CD4-positive, alpha-beta memory T cell (primary cell): ENCODE results near the gene SCYGR3. TPM values are rescaled to one million over a fixed set of nuclear protein-coding genes. Genes with fewer than 3 reads are reported as not detected.

Source experiments
- CTCF ChIA-PET: fragments of 350-600 bp; sonication (Branson Sonifier 250); formaldehyde crosslinking; loops from one replicate; lab custom pipeline; 2021; ENCODE audit warnings: inconsistent platforms; ENCODE audit not compliant: partially characterized antibody; lab: Charles Lee
- POLR2A ChIA-PET: fragments of 350-600 bp; sonication (Branson Sonifier 250); formaldehyde crosslinking; loops from one replicate; lab custom pipeline; 2021; ENCODE audit not compliant: partially characterized antibody; lab: Charles Lee
- DNase-seq, 5 donors: peaks; one replicate each; pipeline versions ENCODE4 v3.0.0 to v3.0.0-alpha.2; 2020 to 2022; ENCODE audit warnings: mixed read lengths in 1 of 5
- H3K27ac ChIP-seq: one replicate; pipeline ENCODE4 v1.7.0; 2013; ENCODE audit warnings: low read depth, low read length
- H3K27me3 ChIP-seq: 2 replicates; pipeline ENCODE4 v1.7.0; 2013; ENCODE audit warnings: mild to moderate bottlenecking, low read length, moderate library complexity; ENCODE audit not compliant: insufficient read depth
- H3K36me3 ChIP-seq: 2 replicates; pipeline ENCODE4 v1.7.0; 2013; ENCODE audit warnings: mild to moderate bottlenecking, low read length, moderate library complexity; ENCODE audit not compliant: insufficient read depth
- H3K4me1 ChIP-seq: 2 replicates; pipeline ENCODE4 v1.7.0; 2013; ENCODE audit warnings: mild to moderate bottlenecking, low read length, moderate library complexity; ENCODE audit not compliant: insufficient read depth
- H3K4me3 ChIP-seq, 2 donors: one replicate each; pipeline ENCODE4 v1.7.0; 2013; ENCODE audit warnings: low read length in 2 of 2, mild to moderate bottlenecking in 1 of 2
- H3K9me3 ChIP-seq, 2 donors: one replicate each; pipeline ENCODE4 v1.7.0; 2013; ENCODE audit warnings: low read length in 2 of 2, control low read depth in 1 of 2; ENCODE audit not compliant: control insufficient read depth in 1 of 2
- H3K27ac Mint-ChIP-seq, 7 donors: one replicate each; pipeline ENCODE4 v1.8.0; 2020 to 2021; ENCODE audit warnings: mixed read lengths in 7 of 7, mild to moderate bottlenecking in 6 of 7, inconsistent platforms in 3 of 7, moderate library complexity in 3 of 7
- H3K27me3 Mint-ChIP-seq, 2 donors: one replicate each; pipeline ENCODE4 v1.8.0; 2020 to 2021; ENCODE audit warnings: mixed read lengths in 2 of 2
- H3K36me3 Mint-ChIP-seq, 2 donors: one replicate each; pipeline ENCODE4 v1.8.0; 2020 to 2021; ENCODE audit warnings: mixed read lengths in 2 of 2, inconsistent platforms in 1 of 2, mild to moderate bottlenecking in 1 of 2
- H3K4me1 Mint-ChIP-seq, 4 donors: one replicate each; pipeline ENCODE4 v1.8.0; 2020 to 2021; ENCODE audit warnings: mixed read lengths in 4 of 4, mild to moderate bottlenecking in 1 of 4
- H3K4me3 Mint-ChIP-seq, 8 donors: one replicate each; pipeline ENCODE4 v1.8.0; 2020 to 2021; ENCODE audit warnings: mixed read lengths in 8 of 8, mild to moderate bottlenecking in 7 of 8, moderate library complexity in 6 of 8, inconsistent platforms in 3 of 8
- H3K9me3 Mint-ChIP-seq, 8 donors: one replicate each; pipeline ENCODE4 v1.8.0; 2020 to 2021; ENCODE audit warnings: mixed read lengths in 8 of 8, mild to moderate bottlenecking in 5 of 8, inconsistent platforms in 3 of 8, moderate library complexity in 1 of 8
- intact Hi-C: fragments of 100-400 bp; cut with micrococcal nuclease; formaldehyde crosslinking; loops from one replicate; pipeline ENCODE4 v1.15.1; 2023
- polyA plus RNA-seq, 2 donors: library from polyadenylated mRNA; unstranded; fragments of 300-500 nt; fragmentation: Illumina TruSeq; gene quantifications; one replicate each; pipeline ENCODE4 v1.2.3, GENCODE V29; 2021
- total RNA-seq, 2 experiments: library from RNA; stranded (reverse); gene quantifications; one replicate each; pipeline ENCODE4 v1.2.3, GENCODE V29; 2021

SCYGR3 gene
- total and polyA plus RNA-seq, 4 experiments from 2014 or later, result not detected

DNA sequence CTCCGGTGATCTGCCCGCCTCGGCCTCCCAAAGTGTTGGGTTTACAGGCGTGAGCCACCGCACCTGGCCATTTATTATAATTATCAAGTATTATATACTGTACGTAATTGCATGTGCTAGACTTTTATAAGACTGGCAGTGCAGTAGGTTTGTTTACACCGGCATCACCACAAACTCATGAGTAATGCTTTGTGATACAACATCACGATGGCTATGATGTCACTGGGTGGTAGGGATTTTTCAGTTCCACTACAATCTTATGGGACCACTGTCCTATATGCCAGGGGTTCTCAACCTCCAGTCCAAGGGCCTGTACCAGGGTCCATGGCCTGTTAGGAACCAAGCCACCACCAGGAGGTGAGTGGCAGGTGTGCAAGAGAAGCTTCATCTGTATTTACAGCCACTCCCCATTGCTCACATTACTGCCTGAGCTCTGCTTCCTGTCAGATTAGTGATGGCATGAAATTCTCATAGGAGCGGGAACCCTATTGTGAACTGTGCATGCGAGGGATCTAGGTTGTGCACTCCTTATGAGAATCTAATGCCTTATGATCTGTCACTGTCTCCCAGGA is 12.0 kb upstream of the SCYGR3 start:
- H3K9me3 Mint-ChIP-seq, result peaks cover 0 to 2% (median 0%) of the 10 kb centered on the region in 8 donors
- DNase-seq, result no peak
- Histone ChIP-seq H3K36me3 (no peaks in the 10 kb centered on the region), H3K27me3 (no peaks in the 10 kb centered on the region), H3K4me3 (no peak overlapping the region), H3K4me1 (no peaks in the 10 kb centered on the region), H3K9me3 (no peaks in the 10 kb centered on the region), H3K27ac (no peak overlapping the region)
- H3K4me3 Mint-ChIP-seq, result no peak overlapping the region
- no peaks in the 10 kb centered on the region for H3K36me3 Mint-ChIP-seq
- H3K27ac Mint-ChIP-seq, result no peak overlapping the region
- POLR2A ChIA-PET, result no interaction called here
- peaks cover 6 to 13% of the 10 kb centered on the region in 2 donors for H3K27me3 Mint-ChIP-seq
- no peaks in the 10 kb centered on the region for H3K4me1 Mint-ChIP-seq
- CTCF ChIA-PET, result no interaction called here
- intact Hi-C loops, result no loop called here

DNA sequence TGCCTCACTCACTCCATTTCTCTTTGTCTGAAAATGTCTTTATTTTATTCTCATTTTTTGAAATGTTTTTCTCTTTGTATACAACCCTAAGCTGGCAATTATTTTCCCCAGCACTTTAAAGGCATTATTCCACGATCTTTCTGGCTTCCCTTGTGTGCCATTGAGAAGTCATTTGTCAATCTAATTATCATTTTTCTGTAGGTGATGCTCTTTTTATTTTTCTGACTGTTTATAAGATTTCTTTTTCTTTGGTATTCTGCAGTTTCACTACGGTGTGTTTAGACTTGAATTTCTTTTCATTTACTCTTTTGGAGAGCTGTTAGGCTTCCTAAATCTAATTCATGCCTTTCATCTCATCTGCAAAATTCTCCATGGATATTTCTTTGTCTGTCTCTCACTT is 10.8 kb upstream of the SCYGR3 start:
- Mint-ChIP-seq H3K9me3 (peaks cover 0 to 2% (median 0%) of the 10 kb centered on the region in 8 donors), H3K4me3 (no peak overlapping the region), H3K36me3 (no peaks in the 10 kb centered on the region), H3K27me3 (peaks cover 6 to 11% of the 10 kb centered on the region in 2 donors), H3K4me1 (no peaks in the 10 kb centered on the region), H3K27ac (no peak overlapping the region)
- intact Hi-C loops, result no loop called here
- H3K36me3 ChIP-seq, result no peaks in the 10 kb centered on the region
- H3K27me3 ChIP-seq, result no peaks in the 10 kb centered on the region
- no peak overlapping the region for H3K27ac ChIP-seq
- H3K4me3 ChIP-seq, result no peak overlapping the region
- no peak for DNase-seq
- ChIA-PET POLR2A (no interaction called here), CTCF (no interaction called here)
- no peaks in the 10 kb centered on the region for H3K9me3 ChIP-seq
- H3K4me1 ChIP-seq, result no peaks in the 10 kb centered on the region

DNA sequence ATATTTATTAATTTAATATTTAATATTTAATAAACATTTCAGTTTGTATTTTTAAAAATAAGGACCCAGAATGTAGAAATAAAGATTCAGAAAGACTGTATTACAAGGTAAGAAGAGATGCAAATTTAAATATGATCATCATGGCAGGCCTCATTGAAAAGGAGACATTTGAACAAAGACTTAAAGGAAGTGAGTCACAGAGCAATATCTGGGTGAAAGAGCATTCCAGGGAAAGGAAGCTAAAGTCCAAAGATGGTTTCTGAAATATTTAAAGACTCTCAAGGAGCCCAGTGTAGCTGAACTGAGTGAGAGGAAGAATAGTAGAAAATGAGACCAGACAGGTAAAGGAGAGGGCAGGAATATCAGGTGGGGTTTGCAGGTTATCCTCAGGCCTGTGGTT is 8.6 kb upstream of the SCYGR3 start:
- Mint-ChIP-seq H3K4me3 (no peak overlapping the region), H3K4me1 (no peaks in the 10 kb centered on the region), H3K27ac (no peak overlapping the region), H3K9me3 (no peaks in the 10 kb centered on the region), H3K27me3 (peaks cover 5% of the 10 kb centered on the region in 2 donors), H3K36me3 (no peaks in the 10 kb centered on the region)
- POLR2A ChIA-PET, result no interaction called here
- Histone ChIP-seq H3K27me3 (no peaks in the 10 kb centered on the region), H3K9me3 (no peaks in the 10 kb centered on the region), H3K4me1 (no peaks in the 10 kb centered on the region), H3K36me3 (no peaks in the 10 kb centered on the region), H3K4me3 (no peak overlapping the region), H3K27ac (no peak overlapping the region)
- CTCF ChIA-PET, result no interaction called here
- DNase-seq, result no peak
- intact Hi-C loops, result no loop called here

DNA sequence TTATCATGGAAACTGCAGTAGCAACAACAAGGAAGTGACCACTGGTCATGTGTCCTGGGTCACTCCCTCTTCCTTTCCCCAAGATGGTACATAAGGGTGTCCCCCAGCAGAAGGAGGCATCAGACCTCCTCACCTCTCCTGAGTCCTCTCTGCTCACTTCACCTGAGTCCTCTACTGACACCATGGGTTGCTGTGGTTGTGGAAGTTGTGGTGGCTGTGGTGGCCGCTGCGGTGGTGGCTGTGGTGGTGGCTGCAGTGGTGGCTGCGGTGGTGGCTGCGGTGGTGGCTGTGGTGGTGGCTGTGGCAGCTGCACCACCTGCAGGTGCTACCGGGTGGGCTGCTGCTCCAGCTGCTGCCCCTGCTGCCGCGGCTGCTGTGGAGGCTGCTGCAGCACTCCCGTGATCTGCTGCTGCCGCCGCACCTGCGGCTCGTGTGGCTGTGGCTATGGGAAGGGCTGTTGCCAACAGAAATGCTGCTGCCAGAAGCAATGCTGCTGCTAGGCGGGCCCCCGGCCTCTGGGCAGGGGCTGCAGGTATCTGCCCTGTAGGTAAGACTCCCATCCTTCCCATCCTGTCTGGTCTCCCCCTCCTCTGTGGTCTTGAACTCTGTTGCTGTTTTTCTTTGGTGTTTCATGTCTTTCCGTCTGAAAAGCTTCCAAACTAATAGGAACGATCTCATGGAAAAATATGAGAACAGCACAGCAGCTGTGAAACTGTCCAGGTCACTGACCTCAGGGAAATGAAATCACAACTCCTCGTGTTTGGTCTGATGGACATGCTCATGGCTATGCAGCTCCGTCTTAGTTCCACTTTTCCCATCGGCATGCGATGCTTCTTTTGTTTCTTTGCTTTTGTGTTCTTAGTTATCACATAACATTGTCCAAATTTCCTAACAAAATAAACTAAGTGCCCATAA is 2.9 kb upstream of the SCYGR3 start, which contains the start of gene SCYGR4:
TSS of gene SCYGR4 (plus strand) at position 183 of the 915 bp plus-strand sequence. CDS start at position 183, 0 bp downstream.
- no peaks in the 10 kb centered on the region for H3K9me3 Mint-ChIP-seq
- DNase-seq, result no peak
- Histone ChIP-seq H3K36me3 (no peaks in the 10 kb centered on the region), H3K27me3 (no peaks in the 10 kb centered on the region), H3K4me1 (no peaks in the 10 kb centered on the region), H3K27ac (no peak within 1 kb of the TSS), H3K9me3 (no peaks in the 10 kb centered on the region), H3K4me3 (no peak within 1 kb of the TSS)
- ChIA-PET POLR2A (no interaction called here), CTCF (no interaction called here)
- H3K4me1 Mint-ChIP-seq, result no peaks in the 10 kb centered on the region
- no peaks in the 10 kb centered on the region for H3K36me3 Mint-ChIP-seq
- no peak within 1 kb of the TSS for H3K4me3 Mint-ChIP-seq
- H3K27ac Mint-ChIP-seq, result no peak within 1 kb of the TSS
- intact Hi-C loops, result no loop called here
- peaks cover 9 to 10% of the 10 kb centered on the region in 2 donors for H3K27me3 Mint-ChIP-seq

DNA sequence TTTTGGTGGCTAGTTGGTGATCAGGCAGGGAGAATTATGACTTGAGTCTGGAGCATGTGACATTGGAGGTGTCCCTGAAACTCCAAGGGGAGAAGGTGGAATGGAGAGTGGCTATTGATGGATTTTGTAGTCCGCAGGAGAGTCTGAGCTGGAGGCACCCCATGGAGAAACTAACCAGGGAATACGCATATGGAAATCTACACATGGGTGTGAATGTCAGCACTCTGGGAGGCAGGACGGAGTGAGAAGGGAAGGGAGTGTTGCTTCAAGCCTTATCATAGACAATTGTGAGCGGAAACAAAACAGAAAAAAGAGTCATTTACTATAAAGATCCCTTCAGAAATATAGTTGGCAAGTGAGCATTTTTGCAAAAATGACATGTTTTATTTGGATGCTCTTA is 2.0 kb upstream of the SCYGR3 start:
- intact Hi-C loops, result no loop called here
- Histone ChIP-seq H3K36me3 (no peaks in the 10 kb centered on the region), H3K27ac (no peak overlapping the region), H3K9me3 (no peaks in the 10 kb centered on the region), H3K4me1 (no peaks in the 10 kb centered on the region), H3K27me3 (no peaks in the 10 kb centered on the region), H3K4me3 (no peak overlapping the region)
- Mint-ChIP-seq H3K36me3 (no peaks in the 10 kb centered on the region), H3K4me3 (no peak overlapping the region), H3K27ac (no peak overlapping the region), H3K27me3 (peaks cover 10 to 16% of the 10 kb centered on the region in 2 donors), H3K9me3 (no peaks in the 10 kb centered on the region), H3K4me1 (no peaks in the 10 kb centered on the region)
- CTCF ChIA-PET, result no interaction called here
- POLR2A ChIA-PET, result no interaction called here
- DNase-seq, result no peak

DNA sequence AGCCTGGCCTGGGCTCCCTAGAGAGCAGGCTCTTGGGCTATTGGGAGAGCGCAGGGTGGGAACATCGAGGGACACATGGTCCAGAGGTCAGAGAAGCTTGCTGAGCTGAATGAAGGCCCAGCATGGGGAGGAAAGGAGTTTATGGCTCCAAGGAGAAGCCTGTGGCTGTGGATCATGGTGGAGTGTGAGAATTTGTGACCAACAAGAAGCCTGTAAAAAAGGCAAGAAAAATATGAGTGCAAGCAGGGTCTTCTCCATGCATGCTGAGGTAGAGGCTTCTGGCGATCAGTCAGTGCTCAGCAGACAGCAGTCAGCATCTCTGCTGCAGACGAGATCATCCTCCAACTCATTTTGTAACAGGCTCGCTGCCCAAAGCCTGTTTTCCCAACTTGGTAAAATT is 1.3 kb upstream of the SCYGR3 start:
- CTCF ChIA-PET, result no interaction called here
- H3K36me3 Mint-ChIP-seq, result no peaks in the 10 kb centered on the region
- no peaks in the 10 kb centered on the region for H3K27me3 ChIP-seq
- intact Hi-C loops, result no loop called here
- H3K36me3 ChIP-seq, result no peaks in the 10 kb centered on the region
- H3K27ac ChIP-seq, result no peak overlapping the region
- no peak for DNase-seq
- H3K27me3 Mint-ChIP-seq, result peaks cover 10 to 17% of the 10 kb centered on the region in 2 donors
- no peaks in the 10 kb centered on the region for H3K9me3 ChIP-seq
- POLR2A ChIA-PET, result no interaction called here
- no peak overlapping the region for H3K27ac Mint-ChIP-seq
- H3K9me3 Mint-ChIP-seq, result no peaks in the 10 kb centered on the region
- H3K4me1 Mint-ChIP-seq, result no peaks in the 10 kb centered on the region
- no peaks in the 10 kb centered on the region for H3K4me1 ChIP-seq
- no peak overlapping the region for H3K4me3 Mint-ChIP-seq
- H3K4me3 ChIP-seq, result no peak overlapping the region

DNA sequence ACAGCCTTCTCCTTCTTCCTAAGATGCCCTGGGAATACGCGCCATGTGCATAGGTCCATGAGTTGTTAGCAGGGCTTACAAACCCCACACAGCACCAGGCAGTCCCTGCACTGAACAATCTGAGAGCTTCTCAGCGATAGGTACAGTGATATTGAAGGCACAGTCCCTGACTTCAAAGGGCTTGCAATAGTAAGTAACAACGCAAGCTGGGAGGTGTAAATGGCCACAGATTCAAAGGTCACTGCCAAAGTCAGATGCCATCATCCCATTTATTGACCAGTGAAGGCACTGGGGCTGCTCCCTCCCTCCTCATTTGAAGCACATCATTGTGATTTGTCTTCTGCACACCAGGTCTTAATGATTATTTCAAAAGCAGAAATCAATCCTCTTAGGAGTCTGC is 541 bp upstream of the SCYGR3 start:
- H3K4me1 Mint-ChIP-seq, result peaks cover 0 to 3% (median under 1%) of the 10 kb centered on the region in 4 donors
- no peak overlapping the region for H3K4me3 ChIP-seq
- POLR2A ChIA-PET, result no interaction called here
- no peaks in the 10 kb centered on the region for H3K4me1 ChIP-seq
- no peaks in the 10 kb centered on the region for H3K27me3 ChIP-seq
- H3K27me3 Mint-ChIP-seq, result peaks cover 12 to 18% of the 10 kb centered on the region in 2 donors
- CTCF ChIA-PET, result no interaction called here
- no peaks in the 10 kb centered on the region for H3K36me3 Mint-ChIP-seq
- H3K9me3 Mint-ChIP-seq, result no peaks in the 10 kb centered on the region
- no peak overlapping the region for H3K27ac Mint-ChIP-seq
- intact Hi-C loops, result no loop called here
- no peak for DNase-seq
- no peak overlapping the region for H3K4me3 Mint-ChIP-seq
- no peaks in the 10 kb centered on the region for H3K36me3 ChIP-seq
- no peaks in the 10 kb centered on the region for H3K9me3 ChIP-seq
- H3K27ac ChIP-seq, result no peak overlapping the region
